HG03135 (cell line): ENCODE data around the gene STIM2.
A peak's percentile ranks its signal among the peaks of the same experiment; 100 is the strongest.
"Not testable (repeated sequence)": the region's sequence is repeated elsewhere in the genome, so short reads cannot be mapped to it uniquely, and the experiment has no call there.

ENCODE experiments used
- ATAC-seq: cut with Tn5 transposase; IDR thresholded peaks from one replicate; pipeline ENCODE4 v1.9.1; 2021; ENCODE audit warnings: mild to moderate bottlenecking, moderate library complexity; ENCODE audit not compliant: unreplicated experiment

Gene STIM2

GRCh38 chr4:26947318-26947717 is 86.7 kb downstream of the STIM2 start:
- ATAC-seq: no peak

GRCh38 chr4:26950446-26950845 is 89.8 kb downstream of the STIM2 start:
- ATAC-seq: no peak

GRCh38 chr4:26952891-26953290 is 92.2 kb downstream of the STIM2 start:
- no peak for ATAC-seq

GRCh38 chr4:26953366-26953765 is 92.7 kb downstream of the STIM2 start:
- ATAC-seq: no peak

- no peak for ATAC-seq
Measured at GRCh38 chr4:26953770-26954423, 93.3 kb downstream of the STIM2 start.

GRCh38 chr4:26955241-26955640 is 94.6 kb downstream of the STIM2 start:
- ATAC-seq: no peak

GRCh38 chr4:26958925-26959653 is 98.4 kb downstream of the STIM2 start:
- no peak for ATAC-seq

GRCh38 chr4:26959654-26960047 is 99.0 kb downstream of the STIM2 start:
- no peak for ATAC-seq

GRCh38 chr4:26962720-26963119 is 102.1 kb downstream of the STIM2 start:
- ATAC-seq: no peak

- no peak for ATAC-seq
Measured at GRCh38 chr4:26964512-26964911, 103.9 kb downstream of the STIM2 start.

GRCh38 chr4:26964994-26965393 is 104.4 kb downstream of the STIM2 start:
- ATAC-seq: no peak

GRCh38 chr4:26975464-26976181 is 115.0 kb downstream of the STIM2 start:
- ATAC-seq: not testable (repeated sequence)

- ATAC-seq: no peak
Measured at GRCh38 chr4:26978387-26979053, 117.9 kb downstream of the STIM2 start.

GRCh38 chr4:26984896-26985295 is 124.3 kb downstream of the STIM2 start:
- ATAC-seq: no peak

GRCh38 chr4:26985873-26986272 is 125.2 kb downstream of the STIM2 start:
- ATAC-seq: peak; percentile 86

- ATAC-seq: no peak
Measured at GRCh38 chr4:26987191-26987590, 126.5 kb downstream of the STIM2 start.

GRCh38 chr4:26991057-26991456 is 130.4 kb downstream of the STIM2 start:
- no peak for ATAC-seq

GRCh38 chr4:26992657-26993361 is 132.2 kb downstream of the STIM2 start:
- ATAC-seq: peak; percentile 94

- no peak for ATAC-seq
Measured at GRCh38 chr4:26993539-26993938, 132.9 kb downstream of the STIM2 start.

GRCh38 chr4:26993967-26994366 is 133.3 kb downstream of the STIM2 start:
- no peak for ATAC-seq

GRCh38 chr4:26995316-26995715 is 134.7 kb downstream of the STIM2 start:
- no peak for ATAC-seq
